Measurements from ENCODE around the gene TCEA2.

- no peak for TF ChIP-seq POLR2AphosphoS5 (IDR thresholded peaks at IDR 0.05; ENCODE audit: borderline replicate concordance, low read depth, low read length)
- no peak for TF ChIP-seq EZH2 (IDR thresholded peaks at IDR 0.05)
- no peak for TF ChIP-seq FOXP2 (optimal IDR thresholded peaks at IDR 0.05; ENCODE audit: control extremely low read depth, extremely low read length, insufficient read depth)
These were observed 5.1 kb upstream of the TCEA2 start for GRCh38 chr20:64057628-64058498.

All from SK-N-MC (cell line).